HL-60 (cell line): ENCODE data around the gene ARHGEF11.

Source experiments
- DNase-seq, 2 experiments: peaks; one replicate each; pipeline ENCODE4 v3.0.0-alpha.2; 2010 to 2020; ENCODE audit warnings: low read depth in 1 of 2, low spot score in 1 of 2
- H3K27ac ChIP-seq: fragments of 250-450 bp; sonication (Bioruptor Pico); replicated peaks from 2 replicates; pipeline ENCODE4 v1.5.1; 2020; ENCODE audit warnings: mild to moderate bottlenecking, moderate library complexity
- H3K27me3 ChIP-seq: fragments of 250-450 bp; sonication (Bioruptor Pico); 2 replicates; pipeline ENCODE4 v1.5.1; 2021; ENCODE audit warnings: mild to moderate bottlenecking, moderate library complexity; ENCODE audit not compliant: insufficient read depth, poor library complexity, severe bottlenecking
- H3K4me3 ChIP-seq: replicated peaks from 2 replicates; pipeline ENCODE4 v1.5.1; 2011; ENCODE audit warnings: mild to moderate bottlenecking, control low read depth, low read length; ENCODE audit not compliant: insufficient read depth
- GABPA ChIP-seq: IDR thresholded peaks from 2 replicates; pipeline ENCODE4 v1.6.1; 2012; ENCODE audit warnings: low read depth
- POLR2AphosphoS5 ChIP-seq: IDR thresholded peaks from 2 replicates; pipeline ENCODE4 v1.6.1; 2012; ENCODE audit warnings: low read depth
- SPI1 ChIP-seq: IDR thresholded peaks from 2 replicates; pipeline ENCODE4 v1.6.1; 2012; ENCODE audit warnings: low read depth, mild to moderate bottlenecking, borderline replicate concordance
- TF ChIP-seq, protein P1 (sequence below): IDR thresholded peaks from one replicate; pipeline ENCODE4 v1.5.1; 2011; ENCODE audit warnings: low read length, control low read depth, inconsistent platforms; ENCODE audit not compliant: insufficient read depth
- TF ChIP-seq, protein P2 (sequence below): IDR thresholded peaks from 2 replicates; pipeline ENCODE4 v1.6.1; 2012; ENCODE audit warnings: low read depth; ENCODE audit not compliant: insufficient replicate concordance

ARHGEF11 gene

DNA sequence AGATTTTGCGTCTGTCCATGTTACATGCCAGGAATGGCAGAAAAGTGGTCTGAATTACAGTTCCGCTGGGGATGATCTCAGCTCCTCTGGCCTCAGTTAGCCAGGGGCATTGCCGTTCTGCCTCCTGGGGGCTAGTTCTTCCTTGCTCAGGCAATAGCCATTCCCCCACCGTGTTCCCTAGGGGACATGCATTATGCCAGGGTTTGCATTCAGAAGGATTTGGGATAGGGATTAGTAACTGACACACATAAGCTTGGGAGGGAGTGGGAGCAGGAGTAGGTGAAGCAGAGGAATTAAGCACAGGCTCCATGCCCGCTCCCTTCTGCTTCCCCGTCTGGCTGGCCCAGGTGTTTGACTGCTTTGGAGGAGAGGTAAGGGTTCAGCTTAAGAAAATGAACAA lies 112.4 kb downstream of the ARHGEF11 start:
- TF ChIP-seq, protein P1, sequence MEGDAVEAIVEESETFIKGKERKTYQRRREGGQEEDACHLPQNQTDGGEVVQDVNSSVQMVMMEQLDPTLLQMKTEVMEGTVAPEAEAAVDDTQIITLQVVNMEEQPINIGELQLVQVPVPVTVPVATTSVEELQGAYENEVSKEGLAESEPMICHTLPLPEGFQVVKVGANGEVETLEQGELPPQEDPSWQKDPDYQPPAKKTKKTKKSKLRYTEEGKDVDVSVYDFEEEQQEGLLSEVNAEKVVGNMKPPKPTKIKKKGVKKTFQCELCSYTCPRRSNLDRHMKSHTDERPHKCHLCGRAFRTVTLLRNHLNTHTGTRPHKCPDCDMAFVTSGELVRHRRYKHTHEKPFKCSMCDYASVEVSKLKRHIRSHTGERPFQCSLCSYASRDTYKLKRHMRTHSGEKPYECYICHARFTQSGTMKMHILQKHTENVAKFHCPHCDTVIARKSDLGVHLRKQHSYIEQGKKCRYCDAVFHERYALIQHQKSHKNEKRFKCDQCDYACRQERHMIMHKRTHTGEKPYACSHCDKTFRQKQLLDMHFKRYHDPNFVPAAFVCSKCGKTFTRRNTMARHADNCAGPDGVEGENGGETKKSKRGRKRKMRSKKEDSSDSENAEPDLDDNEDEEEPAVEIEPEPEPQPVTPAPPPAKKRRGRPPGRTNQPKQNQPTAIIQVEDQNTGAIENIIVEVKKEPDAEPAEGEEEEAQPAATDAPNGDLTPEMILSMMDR, result no peak
- no peak for TF ChIP-seq POLR2AphosphoS5
- TF ChIP-seq GABPA, result no peak
- no peak for TF ChIP-seq SPI1
- TF ChIP-seq, protein P2, sequence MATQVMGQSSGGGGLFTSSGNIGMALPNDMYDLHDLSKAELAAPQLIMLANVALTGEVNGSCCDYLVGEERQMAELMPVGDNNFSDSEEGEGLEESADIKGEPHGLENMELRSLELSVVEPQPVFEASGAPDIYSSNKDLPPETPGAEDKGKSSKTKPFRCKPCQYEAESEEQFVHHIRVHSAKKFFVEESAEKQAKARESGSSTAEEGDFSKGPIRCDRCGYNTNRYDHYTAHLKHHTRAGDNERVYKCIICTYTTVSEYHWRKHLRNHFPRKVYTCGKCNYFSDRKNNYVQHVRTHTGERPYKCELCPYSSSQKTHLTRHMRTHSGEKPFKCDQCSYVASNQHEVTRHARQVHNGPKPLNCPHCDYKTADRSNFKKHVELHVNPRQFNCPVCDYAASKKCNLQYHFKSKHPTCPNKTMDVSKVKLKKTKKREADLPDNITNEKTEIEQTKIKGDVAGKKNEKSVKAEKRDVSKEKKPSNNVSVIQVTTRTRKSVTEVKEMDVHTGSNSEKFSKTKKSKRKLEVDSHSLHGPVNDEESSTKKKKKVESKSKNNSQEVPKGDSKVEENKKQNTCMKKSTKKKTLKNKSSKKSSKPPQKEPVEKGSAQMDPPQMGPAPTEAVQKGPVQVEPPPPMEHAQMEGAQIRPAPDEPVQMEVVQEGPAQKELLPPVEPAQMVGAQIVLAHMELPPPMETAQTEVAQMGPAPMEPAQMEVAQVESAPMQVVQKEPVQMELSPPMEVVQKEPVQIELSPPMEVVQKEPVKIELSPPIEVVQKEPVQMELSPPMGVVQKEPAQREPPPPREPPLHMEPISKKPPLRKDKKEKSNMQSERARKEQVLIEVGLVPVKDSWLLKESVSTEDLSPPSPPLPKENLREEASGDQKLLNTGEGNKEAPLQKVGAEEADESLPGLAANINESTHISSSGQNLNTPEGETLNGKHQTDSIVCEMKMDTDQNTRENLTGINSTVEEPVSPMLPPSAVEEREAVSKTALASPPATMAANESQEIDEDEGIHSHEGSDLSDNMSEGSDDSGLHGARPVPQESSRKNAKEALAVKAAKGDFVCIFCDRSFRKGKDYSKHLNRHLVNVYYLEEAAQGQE, result no peak
- no peak for DNase-seq
- peaks cover 11% of the 10 kb centered on the region for H3K27me3 ChIP-seq
- H3K27ac ChIP-seq, result no peak overlapping the region
- H3K4me3 ChIP-seq, result no peak overlapping the region

DNA sequence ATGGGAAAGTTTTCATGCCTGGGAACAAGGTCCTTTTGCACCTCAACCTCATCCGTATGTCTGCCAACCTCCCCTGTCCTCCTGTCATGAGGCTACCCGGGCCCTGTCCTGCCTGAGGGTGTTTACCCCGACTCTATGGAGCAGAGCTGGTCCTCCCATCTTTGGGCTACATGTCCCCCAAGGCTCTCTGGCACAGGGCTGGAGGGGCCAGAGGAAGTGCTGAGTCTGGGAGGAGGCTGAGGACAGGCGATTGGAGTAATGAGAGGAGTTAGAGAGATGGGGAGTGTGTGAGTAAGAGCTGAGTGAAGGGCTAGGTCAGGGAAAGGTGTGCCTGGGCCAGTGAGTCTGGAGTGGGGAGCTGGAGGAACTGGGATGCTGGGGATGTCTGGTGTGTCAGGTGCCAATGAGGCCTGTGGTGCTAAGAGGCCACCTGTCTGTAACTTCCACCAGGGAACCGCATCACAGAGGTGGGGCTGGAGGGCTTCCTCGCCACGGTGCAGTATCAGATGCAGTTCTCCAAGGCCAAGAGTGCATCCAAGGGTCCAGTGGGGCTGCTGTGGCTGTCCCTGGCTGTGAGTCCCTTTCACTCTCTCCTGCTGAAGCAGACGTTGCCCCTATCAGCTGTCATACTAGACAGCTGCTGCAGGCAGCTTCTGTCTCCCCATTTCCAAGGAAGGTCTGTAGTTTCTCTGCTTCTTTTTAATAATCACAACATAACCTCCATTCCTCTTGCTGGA lies 113.4 kb downstream of the ARHGEF11 start:
- no peak overlapping the region for H3K4me3 ChIP-seq
- H3K27me3 ChIP-seq, result peaks cover 17% of the 10 kb centered on the region
- no peak overlapping the region for H3K27ac ChIP-seq
- no peak for DNase-seq
- TF ChIP-seq, protein P2, result no peak
- no peak for TF ChIP-seq GABPA
- TF ChIP-seq POLR2AphosphoS5, result no peak
- TF ChIP-seq, protein P1, result no peak
- no peak for TF ChIP-seq SPI1

- peaks cover 24% of the 10 kb centered on the region for H3K27me3 ChIP-seq
- DNase-seq, result no peak
- no peak overlapping the region for H3K27ac ChIP-seq
These were observed 114.2 kb downstream of the ARHGEF11 start for GRCh38 chr1:156931211-156931952.

More at GRCh38 chr1:156931211-156931952, 114.2 kb downstream of the ARHGEF11 start:
- H3K4me3 ChIP-seq, result no peak overlapping the region
- no peak for TF ChIP-seq GABPA
- TF ChIP-seq, protein P2, result no peak
- TF ChIP-seq, protein P1, result no peak
- TF ChIP-seq SPI1, result no peak
- TF ChIP-seq POLR2AphosphoS5, result no peak
